Liver (tissue), 3 donors: Measurements from ENCODE around the gene CAMSAP1.

Source experiments
- EGR1 ChIP-seq, 2 donors: IDR thresholded peaks; 2 replicates each; pipeline ENCODE4 v1.6.1; 2016 to 2018; ENCODE audit warnings: antibody characterized with exemption in 2 of 2, low read depth in 2 of 2
- GABPA ChIP-seq, 2 donors: IDR thresholded peaks in 1 of 2; conservative IDR thresholded peaks in 1 of 2; 2 replicates each; pipeline ENCODE4 v1.6.1; 2016; ENCODE audit warnings: antibody characterized with exemption in 2 of 2, mild to moderate bottlenecking in 1 of 2, moderate library complexity in 1 of 2
- NR2F2 ChIP-seq: IDR thresholded peaks from 2 replicates; pipeline ENCODE4 v1.6.1; 2016; ENCODE audit warnings: antibody characterized with exemption
- RAD21 ChIP-seq, 2 donors: IDR thresholded peaks; 2 replicates each; pipeline ENCODE4 v1.6.1; 2016; ENCODE audit warnings: antibody characterized with exemption in 2 of 2, mild to moderate bottlenecking in 2 of 2
- SP1 ChIP-seq: IDR thresholded peaks from 2 replicates; pipeline ENCODE4 v1.6.1; 2018; ENCODE audit warnings: antibody characterized with exemption, mild to moderate bottlenecking
- YY1 ChIP-seq: IDR thresholded peaks from 2 replicates; pipeline ENCODE4 v1.6.1; 2016; ENCODE audit warnings: antibody characterized with exemption, mild to moderate bottlenecking
- TF ChIP-seq, protein P1 (sequence below): IDR thresholded peaks from 2 replicates; pipeline ENCODE4 v1.6.1; 2016; ENCODE audit warnings: antibody characterized with exemption, mild to moderate bottlenecking
- TF ChIP-seq, protein P2 (sequence below): fragments of 150-350 bp; IDR thresholded peaks from 2 replicates; pipeline ENCODE4 v1.5.1; 2017; ENCODE audit warnings: improper control_type of control experiment, low read depth, low read length; ENCODE audit not compliant: missing input control
- TF ChIP-seq, protein P3 (sequence below): IDR thresholded peaks from 2 replicates; pipeline ENCODE4 v1.6.1; 2016; ENCODE audit warnings: antibody characterized with exemption
- TF ChIP-seq, protein P4 (sequence below): IDR thresholded peaks from 2 replicates; pipeline ENCODE4 v1.6.1; 2016; ENCODE audit warnings: antibody characterized with exemption
- TF ChIP-seq, protein P5 (sequence below): IDR thresholded peaks from 2 replicates; pipeline ENCODE4 v1.6.1; 2016; ENCODE audit warnings: antibody characterized with exemption
- donor health status: healthy.
- donor health status: healthy.

DNA sequence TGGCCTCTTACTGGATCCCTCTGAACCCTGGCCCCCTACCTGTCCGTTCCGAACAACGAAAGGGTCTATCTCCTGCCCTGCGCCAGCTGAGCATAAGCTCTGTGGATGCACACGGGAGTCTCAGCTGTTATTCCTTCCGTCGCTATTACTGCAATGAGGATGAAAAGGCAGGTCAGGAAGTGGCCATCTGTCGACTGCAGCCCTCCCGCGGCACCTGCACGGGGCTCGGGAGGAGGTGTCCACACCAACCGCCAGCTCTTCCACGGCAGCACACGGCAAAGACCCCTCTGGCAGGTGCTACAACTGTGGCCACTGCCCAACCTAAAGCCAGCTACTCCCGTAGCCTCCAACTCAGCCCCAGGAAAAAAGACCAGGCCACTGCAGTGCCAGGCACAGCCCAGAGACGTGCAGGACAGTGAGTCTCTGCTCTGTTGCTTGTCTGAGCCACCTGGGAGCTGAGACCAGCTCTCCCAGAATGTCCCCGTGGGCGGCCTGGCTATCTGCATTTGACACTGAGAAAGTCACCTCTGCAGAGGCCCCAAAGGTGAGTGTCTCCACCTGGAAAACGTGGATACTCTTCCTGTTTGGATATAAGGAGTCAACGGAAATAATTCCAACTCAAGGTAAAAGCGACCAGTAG is 19.1 kb downstream of the CAMSAP1 start:
- TF ChIP-seq, protein P1, sequence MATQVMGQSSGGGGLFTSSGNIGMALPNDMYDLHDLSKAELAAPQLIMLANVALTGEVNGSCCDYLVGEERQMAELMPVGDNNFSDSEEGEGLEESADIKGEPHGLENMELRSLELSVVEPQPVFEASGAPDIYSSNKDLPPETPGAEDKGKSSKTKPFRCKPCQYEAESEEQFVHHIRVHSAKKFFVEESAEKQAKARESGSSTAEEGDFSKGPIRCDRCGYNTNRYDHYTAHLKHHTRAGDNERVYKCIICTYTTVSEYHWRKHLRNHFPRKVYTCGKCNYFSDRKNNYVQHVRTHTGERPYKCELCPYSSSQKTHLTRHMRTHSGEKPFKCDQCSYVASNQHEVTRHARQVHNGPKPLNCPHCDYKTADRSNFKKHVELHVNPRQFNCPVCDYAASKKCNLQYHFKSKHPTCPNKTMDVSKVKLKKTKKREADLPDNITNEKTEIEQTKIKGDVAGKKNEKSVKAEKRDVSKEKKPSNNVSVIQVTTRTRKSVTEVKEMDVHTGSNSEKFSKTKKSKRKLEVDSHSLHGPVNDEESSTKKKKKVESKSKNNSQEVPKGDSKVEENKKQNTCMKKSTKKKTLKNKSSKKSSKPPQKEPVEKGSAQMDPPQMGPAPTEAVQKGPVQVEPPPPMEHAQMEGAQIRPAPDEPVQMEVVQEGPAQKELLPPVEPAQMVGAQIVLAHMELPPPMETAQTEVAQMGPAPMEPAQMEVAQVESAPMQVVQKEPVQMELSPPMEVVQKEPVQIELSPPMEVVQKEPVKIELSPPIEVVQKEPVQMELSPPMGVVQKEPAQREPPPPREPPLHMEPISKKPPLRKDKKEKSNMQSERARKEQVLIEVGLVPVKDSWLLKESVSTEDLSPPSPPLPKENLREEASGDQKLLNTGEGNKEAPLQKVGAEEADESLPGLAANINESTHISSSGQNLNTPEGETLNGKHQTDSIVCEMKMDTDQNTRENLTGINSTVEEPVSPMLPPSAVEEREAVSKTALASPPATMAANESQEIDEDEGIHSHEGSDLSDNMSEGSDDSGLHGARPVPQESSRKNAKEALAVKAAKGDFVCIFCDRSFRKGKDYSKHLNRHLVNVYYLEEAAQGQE = no peak
- no peak for TF ChIP-seq EGR1 (IDR thresholded peaks at IDR 0.05; ENCODE audit: low read depth in 2 of 2)
- TF ChIP-seq, protein P2, sequence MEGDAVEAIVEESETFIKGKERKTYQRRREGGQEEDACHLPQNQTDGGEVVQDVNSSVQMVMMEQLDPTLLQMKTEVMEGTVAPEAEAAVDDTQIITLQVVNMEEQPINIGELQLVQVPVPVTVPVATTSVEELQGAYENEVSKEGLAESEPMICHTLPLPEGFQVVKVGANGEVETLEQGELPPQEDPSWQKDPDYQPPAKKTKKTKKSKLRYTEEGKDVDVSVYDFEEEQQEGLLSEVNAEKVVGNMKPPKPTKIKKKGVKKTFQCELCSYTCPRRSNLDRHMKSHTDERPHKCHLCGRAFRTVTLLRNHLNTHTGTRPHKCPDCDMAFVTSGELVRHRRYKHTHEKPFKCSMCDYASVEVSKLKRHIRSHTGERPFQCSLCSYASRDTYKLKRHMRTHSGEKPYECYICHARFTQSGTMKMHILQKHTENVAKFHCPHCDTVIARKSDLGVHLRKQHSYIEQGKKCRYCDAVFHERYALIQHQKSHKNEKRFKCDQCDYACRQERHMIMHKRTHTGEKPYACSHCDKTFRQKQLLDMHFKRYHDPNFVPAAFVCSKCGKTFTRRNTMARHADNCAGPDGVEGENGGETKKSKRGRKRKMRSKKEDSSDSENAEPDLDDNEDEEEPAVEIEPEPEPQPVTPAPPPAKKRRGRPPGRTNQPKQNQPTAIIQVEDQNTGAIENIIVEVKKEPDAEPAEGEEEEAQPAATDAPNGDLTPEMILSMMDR = no peak
- TF ChIP-seq YY1 = no peak
- no peak for TF ChIP-seq GABPA (IDR thresholded peaks at IDR 0.05 in 1 of 2, conservative IDR thresholded peaks at IDR 0.05 in 1 of 2)
- TF ChIP-seq RAD21 (IDR thresholded peaks at IDR 0.05) = no peak
- TF ChIP-seq, protein P3, sequence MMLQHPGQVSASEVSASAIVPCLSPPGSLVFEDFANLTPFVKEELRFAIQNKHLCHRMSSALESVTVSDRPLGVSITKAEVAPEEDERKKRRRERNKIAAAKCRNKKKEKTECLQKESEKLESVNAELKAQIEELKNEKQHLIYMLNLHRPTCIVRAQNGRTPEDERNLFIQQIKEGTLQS = no peak
- no peak for TF ChIP-seq NR2F2
- TF ChIP-seq SP1 = no peak
- TF ChIP-seq, protein P4, sequence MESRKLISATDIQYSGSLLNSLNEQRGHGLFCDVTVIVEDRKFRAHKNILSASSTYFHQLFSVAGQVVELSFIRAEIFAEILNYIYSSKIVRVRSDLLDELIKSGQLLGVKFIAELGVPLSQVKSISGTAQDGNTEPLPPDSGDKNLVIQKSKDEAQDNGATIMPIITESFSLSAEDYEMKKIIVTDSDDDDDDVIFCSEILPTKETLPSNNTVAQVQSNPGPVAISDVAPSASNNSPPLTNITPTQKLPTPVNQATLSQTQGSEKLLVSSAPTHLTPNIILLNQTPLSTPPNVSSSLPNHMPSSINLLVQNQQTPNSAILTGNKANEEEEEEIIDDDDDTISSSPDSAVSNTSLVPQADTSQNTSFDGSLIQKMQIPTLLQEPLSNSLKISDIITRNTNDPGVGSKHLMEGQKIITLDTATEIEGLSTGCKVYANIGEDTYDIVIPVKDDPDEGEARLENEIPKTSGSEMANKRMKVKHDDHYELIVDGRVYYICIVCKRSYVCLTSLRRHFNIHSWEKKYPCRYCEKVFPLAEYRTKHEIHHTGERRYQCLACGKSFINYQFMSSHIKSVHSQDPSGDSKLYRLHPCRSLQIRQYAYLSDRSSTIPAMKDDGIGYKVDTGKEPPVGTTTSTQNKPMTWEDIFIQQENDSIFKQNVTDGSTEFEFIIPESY = no peak
- TF ChIP-seq, protein P5, sequence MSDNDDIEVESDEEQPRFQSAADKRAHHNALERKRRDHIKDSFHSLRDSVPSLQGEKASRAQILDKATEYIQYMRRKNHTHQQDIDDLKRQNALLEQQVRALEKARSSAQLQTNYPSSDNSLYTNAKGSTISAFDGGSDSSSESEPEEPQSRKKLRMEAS = no peak
